ENCODE measurements around the gene SEMA3B. TPM values are rescaled to one million over a fixed set of nuclear protein-coding genes. Genes with fewer than 3 reads are reported as not detected.

Gene SEMA3B
- total RNA-seq, 2 experiments from 2014 or later = 1.9 to 2.0 TPM

DNA sequence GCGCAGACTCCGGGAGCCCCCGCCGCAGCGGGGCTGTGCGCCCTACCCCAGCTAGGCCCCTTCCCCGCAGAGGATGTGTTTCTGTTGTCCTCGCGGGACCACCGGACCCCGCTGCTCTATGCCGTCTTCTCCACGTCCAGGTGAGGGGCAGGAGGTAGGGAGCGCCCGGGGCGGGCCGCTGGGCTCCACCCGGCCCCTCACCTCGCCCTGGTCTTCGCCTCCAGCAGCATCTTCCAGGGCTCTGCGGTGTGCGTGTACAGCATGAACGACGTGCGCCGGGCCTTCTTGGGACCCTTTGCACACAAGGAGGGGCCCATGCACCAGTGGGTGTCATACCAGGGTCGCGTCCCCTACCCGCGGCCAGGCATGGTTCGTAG lies 4.7 kb downstream of the SEMA3B start:
- Histone ChIP-seq H3K4me3 (ENCODE audit: low read length) (no peak overlapping the region), H3K9me3 (ENCODE audit: control insufficient read depth in 1 of 2, insufficient read depth in 1 of 2, low read length in 2 of 2) (peaks cover 0 to 17% of the 10 kb centered on the region in 2 experiments), H3K36me3 (ENCODE audit: insufficient read depth, low read length) (no peaks in the 10 kb centered on the region), H3K27me3 (ENCODE audit: control insufficient read depth in 1 of 2, insufficient read depth in 2 of 2, low read length in 2 of 2) (peaks cover 35 to 45% of the 10 kb centered on the region in 2 experiments), H3K27ac (ENCODE audit: low read depth in 1 of 2, low read length in 2 of 2) (no peak overlapping the region), H3K4me1 (ENCODE audit: insufficient read depth, low read length) (peaks cover 40% of the 10 kb centered on the region)
- TF ChIP-seq, protein P1, sequence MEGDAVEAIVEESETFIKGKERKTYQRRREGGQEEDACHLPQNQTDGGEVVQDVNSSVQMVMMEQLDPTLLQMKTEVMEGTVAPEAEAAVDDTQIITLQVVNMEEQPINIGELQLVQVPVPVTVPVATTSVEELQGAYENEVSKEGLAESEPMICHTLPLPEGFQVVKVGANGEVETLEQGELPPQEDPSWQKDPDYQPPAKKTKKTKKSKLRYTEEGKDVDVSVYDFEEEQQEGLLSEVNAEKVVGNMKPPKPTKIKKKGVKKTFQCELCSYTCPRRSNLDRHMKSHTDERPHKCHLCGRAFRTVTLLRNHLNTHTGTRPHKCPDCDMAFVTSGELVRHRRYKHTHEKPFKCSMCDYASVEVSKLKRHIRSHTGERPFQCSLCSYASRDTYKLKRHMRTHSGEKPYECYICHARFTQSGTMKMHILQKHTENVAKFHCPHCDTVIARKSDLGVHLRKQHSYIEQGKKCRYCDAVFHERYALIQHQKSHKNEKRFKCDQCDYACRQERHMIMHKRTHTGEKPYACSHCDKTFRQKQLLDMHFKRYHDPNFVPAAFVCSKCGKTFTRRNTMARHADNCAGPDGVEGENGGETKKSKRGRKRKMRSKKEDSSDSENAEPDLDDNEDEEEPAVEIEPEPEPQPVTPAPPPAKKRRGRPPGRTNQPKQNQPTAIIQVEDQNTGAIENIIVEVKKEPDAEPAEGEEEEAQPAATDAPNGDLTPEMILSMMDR (IDR thresholded peaks at IDR 0.05) = no peak
- ATAC-seq (ENCODE audit: poor library complexity) (no peak), DNase-seq (no peak)
- no peaks in the 10 kb centered on the region for H3K36me3 Mint-ChIP-seq (ENCODE audit: low read depth)
- H3K4me1 Mint-ChIP-seq (ENCODE audit: low read depth) = peaks cover 30% of the 10 kb centered on the region
- H3K27ac Mint-ChIP-seq = no peak overlapping the region
- H3K9me3 Mint-ChIP-seq = no peaks in the 10 kb centered on the region
- no peak overlapping the region for H3K4me3 Mint-ChIP-seq
- intact Hi-C loops (cut with DNase I, micrococcal nuclease) = loop anchor here (1.0 to 10.0 kb wide), 7 partner anchors 27 to 271 kb away; no protein-coding TSS in a partner anchor
- POLR2A ChIA-PET = no interaction called here
- peaks cover 52% of the 10 kb centered on the region for H3K27me3 Mint-ChIP-seq
- CTCF ChIA-PET = no interaction called here

DNA sequence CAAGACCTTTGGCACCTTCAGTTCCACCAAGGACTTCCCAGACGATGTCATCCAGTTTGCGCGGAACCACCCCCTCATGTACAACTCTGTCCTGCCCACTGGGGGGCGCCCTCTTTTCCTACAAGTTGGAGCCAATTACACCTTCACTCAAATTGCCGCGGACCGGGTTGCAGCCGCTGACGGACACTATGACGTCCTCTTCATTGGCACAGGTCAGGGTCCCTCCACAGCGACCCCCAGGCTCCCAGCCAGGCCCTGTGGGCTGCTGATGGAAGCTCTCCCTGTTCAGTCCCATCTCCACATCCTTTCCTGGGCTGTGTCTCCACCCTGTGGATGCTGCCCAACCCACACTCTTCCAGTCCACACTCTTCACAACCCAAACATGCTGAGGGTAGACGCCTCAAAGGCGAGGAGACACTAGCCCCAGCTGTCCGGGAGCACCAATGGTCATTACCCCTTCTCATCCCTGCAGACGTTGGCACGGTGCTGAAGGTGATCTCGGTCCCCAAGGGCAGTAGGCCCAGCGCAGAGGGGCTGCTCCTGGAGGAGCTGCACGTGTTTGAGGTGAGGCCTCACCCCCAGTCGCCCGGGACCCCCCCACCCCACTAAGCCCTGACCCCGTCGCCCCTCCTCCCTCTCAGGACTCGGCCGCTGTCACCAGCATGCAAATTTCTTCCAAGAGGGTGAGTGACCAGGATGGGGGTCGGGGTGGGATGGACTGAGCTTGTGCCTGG lies 5.6 kb downstream of the SEMA3B start:
- intact Hi-C loops (cut with DNase I, micrococcal nuclease) = loop anchor here (1.0 to 10.0 kb wide), 3 partner anchors 50 to 270 kb away; no protein-coding TSS in a partner anchor
- Mint-ChIP-seq H3K4me1 (ENCODE audit: low read depth) (peaks cover 30% of the 10 kb centered on the region), H3K27ac (no peak overlapping the region), H3K9me3 (no peaks in the 10 kb centered on the region), H3K4me3 (no peak overlapping the region), H3K27me3 (peaks cover 50% of the 10 kb centered on the region), H3K36me3 (ENCODE audit: low read depth) (no peaks in the 10 kb centered on the region)
- peaks cover 40% of the 10 kb centered on the region for H3K4me1 ChIP-seq (ENCODE audit: insufficient read depth, low read length)
- no peak overlapping the region for H3K27ac ChIP-seq (ENCODE audit: low read depth in 1 of 2, low read length in 2 of 2)
- H3K36me3 ChIP-seq (ENCODE audit: insufficient read depth, low read length) = no peaks in the 10 kb centered on the region
- no peak overlapping the region for H3K4me3 ChIP-seq (ENCODE audit: low read length)
- peak; percentile 62 for ATAC-seq (ENCODE audit: poor library complexity)
- TF ChIP-seq, protein P1 (IDR thresholded peaks at IDR 0.05) = peak; percentile 75
- ChIA-PET CTCF (interaction anchor here (1.2 to 2.6 kb wide), 5 partner anchors 9 to 80 kb away, joined by 3 to 11 read pairs (median 4); no protein-coding TSS in a partner anchor), POLR2A (interaction anchor here (0.9 kb wide), 1 partner anchor 28 kb away, joined by 3 read pairs; no protein-coding TSS in a partner anchor)
- peaks cover 37 to 45% of the 10 kb centered on the region in 2 experiments for H3K27me3 ChIP-seq (ENCODE audit: control insufficient read depth in 1 of 2, insufficient read depth in 2 of 2, low read length in 2 of 2)
- DNase-seq = peak; percentile 36 to 87 (median 66)
- H3K9me3 ChIP-seq (ENCODE audit: control insufficient read depth in 1 of 2, insufficient read depth in 1 of 2, low read length in 2 of 2) = peaks cover 0 to 17% of the 10 kb centered on the region in 2 experiments

DNA sequence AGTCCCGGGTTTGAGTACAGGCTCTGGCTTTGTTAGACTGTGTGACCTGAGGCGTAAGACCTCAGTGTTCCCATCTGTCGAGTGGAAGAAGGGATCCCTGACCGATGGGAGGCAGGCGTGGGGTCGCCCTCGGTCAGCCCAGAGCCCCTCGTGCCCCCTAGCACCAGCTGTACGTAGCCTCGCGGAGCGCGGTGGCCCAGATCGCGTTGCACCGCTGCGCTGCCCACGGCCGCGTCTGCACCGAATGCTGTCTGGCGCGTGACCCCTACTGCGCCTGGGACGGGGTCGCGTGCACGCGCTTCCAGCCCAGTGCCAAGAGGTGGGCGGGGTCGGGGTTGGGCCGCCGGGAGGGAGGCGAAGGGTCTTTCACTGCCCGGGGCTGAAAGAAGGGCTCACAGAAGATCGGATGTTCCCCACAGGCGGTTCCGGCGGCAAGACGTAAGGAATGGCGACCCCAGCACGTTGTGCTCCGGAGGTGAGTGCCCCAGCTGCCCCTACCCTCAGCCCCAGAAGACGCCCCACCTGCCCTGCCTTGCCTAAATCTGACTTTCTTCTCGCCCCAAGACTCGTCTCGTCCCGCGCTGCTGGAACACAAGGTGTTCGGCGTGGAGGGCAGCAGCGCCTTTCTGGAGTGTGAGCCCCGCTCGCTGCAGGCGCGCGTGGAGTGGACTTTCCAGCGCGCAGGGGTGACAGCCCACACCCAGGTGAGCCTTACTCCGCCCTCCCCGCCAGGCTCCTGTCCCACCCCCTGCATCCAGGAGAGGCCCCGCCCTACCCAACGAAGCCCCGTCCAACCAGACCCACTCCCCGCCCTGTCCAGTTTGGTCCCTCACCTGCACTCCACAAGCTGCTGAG lies 6.4 kb downstream of the SEMA3B start:
- intact Hi-C loops (cut with DNase I, micrococcal nuclease) = loop anchor here (1.0 to 10.0 kb wide), 2 partner anchors 49 to 269 kb away; no protein-coding TSS in a partner anchor
- Mint-ChIP-seq H3K4me1 (ENCODE audit: low read depth) (peaks cover 30% of the 10 kb centered on the region), H3K27ac (no peak overlapping the region), H3K36me3 (ENCODE audit: low read depth) (no peaks in the 10 kb centered on the region), H3K27me3 (peaks cover 50% of the 10 kb centered on the region), H3K4me3 (no peak overlapping the region), H3K9me3 (no peaks in the 10 kb centered on the region)
- Histone ChIP-seq H3K4me3 (ENCODE audit: low read length) (no peak overlapping the region), H3K27me3 (ENCODE audit: control insufficient read depth in 1 of 2, insufficient read depth in 2 of 2, low read length in 2 of 2) (peaks cover 37 to 45% of the 10 kb centered on the region in 2 experiments), H3K36me3 (ENCODE audit: insufficient read depth, low read length) (no peaks in the 10 kb centered on the region), H3K4me1 (ENCODE audit: insufficient read depth, low read length) (peaks cover 40% of the 10 kb centered on the region), H3K9me3 (ENCODE audit: control insufficient read depth in 1 of 2, insufficient read depth in 1 of 2, low read length in 2 of 2) (peaks cover 0 to 17% of the 10 kb centered on the region in 2 experiments), H3K27ac (ENCODE audit: low read depth in 1 of 2, low read length in 2 of 2) (no peak overlapping the region)
- TF ChIP-seq, protein P1 (IDR thresholded peaks at IDR 0.05) = no peak
- ChIA-PET POLR2A (interaction anchor here (0.6 to 1.2 kb wide), 4 partner anchors 11 to 58 kb away, joined by 3 to 4 read pairs (median 3); partner anchors contain the start of gene GNAI2), CTCF (interaction anchor here (1.2 to 2.6 kb wide), 5 partner anchors 8 to 81 kb away, joined by 3 to 11 read pairs (median 4); no protein-coding TSS in a partner anchor)
- ATAC-seq (ENCODE audit: poor library complexity) (no peak), DNase-seq (peak in 1 of 14 experiments; percentile 42)
